Measurements from ENCODE around the gene CRB2.

DNA sequence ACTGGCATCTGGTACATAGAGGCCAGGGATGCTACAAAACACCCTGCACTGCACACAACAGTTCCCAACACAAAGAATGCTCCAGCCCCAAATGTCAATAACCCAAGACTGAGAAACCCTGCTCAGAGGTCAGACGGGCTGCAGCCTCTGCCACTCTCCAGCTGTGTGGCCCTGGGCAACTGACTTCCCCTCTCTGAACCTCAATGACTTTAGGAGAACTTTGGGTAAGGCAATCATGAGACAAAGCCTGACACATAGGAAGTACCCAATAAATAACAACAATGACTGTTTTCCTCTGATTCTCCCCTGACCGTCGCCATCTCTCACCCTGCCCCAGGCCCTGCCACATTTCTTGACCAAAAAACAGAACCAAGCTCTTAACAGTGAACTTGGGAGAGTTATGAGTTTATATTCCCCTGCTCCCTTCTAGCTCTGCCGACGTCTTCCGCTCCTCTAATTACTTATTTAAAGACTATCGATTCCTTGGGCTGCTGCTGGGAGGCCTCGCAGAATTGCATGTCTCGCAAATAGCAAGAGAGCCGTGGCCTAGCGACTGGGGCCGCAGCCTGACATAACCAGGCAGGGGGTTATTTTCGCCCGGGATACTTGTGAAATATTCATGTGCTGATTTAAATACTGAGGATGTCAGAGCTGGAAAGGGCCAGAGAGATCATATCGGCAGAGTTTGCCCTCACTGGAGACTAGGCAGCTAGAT lies 24.5 kb upstream of the CRB2 start:
- TF ChIP-seq, protein P1, sequence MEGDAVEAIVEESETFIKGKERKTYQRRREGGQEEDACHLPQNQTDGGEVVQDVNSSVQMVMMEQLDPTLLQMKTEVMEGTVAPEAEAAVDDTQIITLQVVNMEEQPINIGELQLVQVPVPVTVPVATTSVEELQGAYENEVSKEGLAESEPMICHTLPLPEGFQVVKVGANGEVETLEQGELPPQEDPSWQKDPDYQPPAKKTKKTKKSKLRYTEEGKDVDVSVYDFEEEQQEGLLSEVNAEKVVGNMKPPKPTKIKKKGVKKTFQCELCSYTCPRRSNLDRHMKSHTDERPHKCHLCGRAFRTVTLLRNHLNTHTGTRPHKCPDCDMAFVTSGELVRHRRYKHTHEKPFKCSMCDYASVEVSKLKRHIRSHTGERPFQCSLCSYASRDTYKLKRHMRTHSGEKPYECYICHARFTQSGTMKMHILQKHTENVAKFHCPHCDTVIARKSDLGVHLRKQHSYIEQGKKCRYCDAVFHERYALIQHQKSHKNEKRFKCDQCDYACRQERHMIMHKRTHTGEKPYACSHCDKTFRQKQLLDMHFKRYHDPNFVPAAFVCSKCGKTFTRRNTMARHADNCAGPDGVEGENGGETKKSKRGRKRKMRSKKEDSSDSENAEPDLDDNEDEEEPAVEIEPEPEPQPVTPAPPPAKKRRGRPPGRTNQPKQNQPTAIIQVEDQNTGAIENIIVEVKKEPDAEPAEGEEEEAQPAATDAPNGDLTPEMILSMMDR (IDR thresholded peaks at IDR 0.05; ENCODE audit: insufficient read depth, low read length): no peak
- TF ChIP-seq POLR2AphosphoS5 (IDR thresholded peaks at IDR 0.05; ENCODE audit: low read depth): no peak
- TF ChIP-seq GABPA (IDR thresholded peaks at IDR 0.05; ENCODE audit: low read depth): no peak
- TF ChIP-seq, protein P2, sequence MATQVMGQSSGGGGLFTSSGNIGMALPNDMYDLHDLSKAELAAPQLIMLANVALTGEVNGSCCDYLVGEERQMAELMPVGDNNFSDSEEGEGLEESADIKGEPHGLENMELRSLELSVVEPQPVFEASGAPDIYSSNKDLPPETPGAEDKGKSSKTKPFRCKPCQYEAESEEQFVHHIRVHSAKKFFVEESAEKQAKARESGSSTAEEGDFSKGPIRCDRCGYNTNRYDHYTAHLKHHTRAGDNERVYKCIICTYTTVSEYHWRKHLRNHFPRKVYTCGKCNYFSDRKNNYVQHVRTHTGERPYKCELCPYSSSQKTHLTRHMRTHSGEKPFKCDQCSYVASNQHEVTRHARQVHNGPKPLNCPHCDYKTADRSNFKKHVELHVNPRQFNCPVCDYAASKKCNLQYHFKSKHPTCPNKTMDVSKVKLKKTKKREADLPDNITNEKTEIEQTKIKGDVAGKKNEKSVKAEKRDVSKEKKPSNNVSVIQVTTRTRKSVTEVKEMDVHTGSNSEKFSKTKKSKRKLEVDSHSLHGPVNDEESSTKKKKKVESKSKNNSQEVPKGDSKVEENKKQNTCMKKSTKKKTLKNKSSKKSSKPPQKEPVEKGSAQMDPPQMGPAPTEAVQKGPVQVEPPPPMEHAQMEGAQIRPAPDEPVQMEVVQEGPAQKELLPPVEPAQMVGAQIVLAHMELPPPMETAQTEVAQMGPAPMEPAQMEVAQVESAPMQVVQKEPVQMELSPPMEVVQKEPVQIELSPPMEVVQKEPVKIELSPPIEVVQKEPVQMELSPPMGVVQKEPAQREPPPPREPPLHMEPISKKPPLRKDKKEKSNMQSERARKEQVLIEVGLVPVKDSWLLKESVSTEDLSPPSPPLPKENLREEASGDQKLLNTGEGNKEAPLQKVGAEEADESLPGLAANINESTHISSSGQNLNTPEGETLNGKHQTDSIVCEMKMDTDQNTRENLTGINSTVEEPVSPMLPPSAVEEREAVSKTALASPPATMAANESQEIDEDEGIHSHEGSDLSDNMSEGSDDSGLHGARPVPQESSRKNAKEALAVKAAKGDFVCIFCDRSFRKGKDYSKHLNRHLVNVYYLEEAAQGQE (IDR thresholded peaks at IDR 0.05; ENCODE audit: insufficient replicate concordance, low read depth): no peak
